HCT116 (cell line): Measurements from ENCODE around the gene MYLK2.

Experiments used
- ATF3 ChIP-seq: IDR thresholded peaks from 2 replicates; pipeline ENCODE4 v1.6.1; 2012
- CBX3 ChIP-seq: IDR thresholded peaks from 2 replicates; pipeline ENCODE4 v1.6.1; 2012; ENCODE audit warnings: low read depth
- CTCF ChIP-seq, 3 experiments: fragments of 200-600 bp in 1 of 3; sonication (generic) in 1 of 3; IDR thresholded peaks in 2 of 3; conservative IDR thresholded peaks in 1 of 3; 2 replicates each; pipeline ENCODE4 v1.5.1; 2012 to 2017; ENCODE audit warnings: low read depth in 2 of 3, low read length in 2 of 3, antibody characterized with exemption in 1 of 3, borderline replicate concordance in 1 of 3, control low read depth in 1 of 3, mild to moderate bottlenecking in 1 of 3, mixed read lengths in 1 of 3, mixed run types in 1 of 3, moderate library complexity in 1 of 3; ENCODE audit not compliant: insufficient read depth in 1 of 3
- ELF1 ChIP-seq: IDR thresholded peaks from 2 replicates; pipeline ENCODE4 v1.6.1; 2012; ENCODE audit warnings: low read depth, borderline replicate concordance
- EZH2 ChIP-seq: fragments of 200-600 bp; sonication (generic); IDR thresholded peaks from 2 replicates; pipeline ENCODE4 v1.6.1; 2017; ENCODE audit warnings: antibody characterized with exemption, mixed run types
- EZH2phosphoT487 ChIP-seq: fragments of 200-600 bp; IDR thresholded peaks from 2 replicates; pipeline ENCODE4 v1.6.1; 2018; ENCODE audit warnings: antibody characterized with exemption, borderline replicate concordance
- POLR2A ChIP-seq: IDR thresholded peaks from 2 replicates; pipeline ENCODE4 v1.7.0; 2011; ENCODE audit warnings: borderline replicate concordance; ENCODE audit not compliant: insufficient read depth, insufficient read length; ENCODE audit errors: extremely low read depth
- POLR2AphosphoS5 ChIP-seq: IDR thresholded peaks from 2 replicates; pipeline ENCODE4 v1.6.1; 2011; ENCODE audit warnings: mild to moderate bottlenecking, low read depth, low read length, moderate library complexity
- RAD21 ChIP-seq: IDR thresholded peaks from 2 replicates; pipeline ENCODE4 v1.6.1; 2012; ENCODE audit warnings: low read depth, mild to moderate bottlenecking
- REST ChIP-seq: IDR thresholded peaks from 2 replicates; pipeline ENCODE4 v1.6.1; 2012; ENCODE audit warnings: low read depth
- SIN3A ChIP-seq: IDR thresholded peaks from 2 replicates; pipeline ENCODE4 v1.6.1; 2012; ENCODE audit warnings: low read depth
- ZBTB33 ChIP-seq: IDR thresholded peaks from 2 replicates; pipeline ENCODE4 v1.6.1; 2011; ENCODE audit warnings: mild to moderate bottlenecking, low read length, moderate library complexity; ENCODE audit not compliant: insufficient replicate concordance; ENCODE audit errors: extremely low read depth
- ZNF274 ChIP-seq: fragments of 200-500 bp; sonication (Bioruptor generic); IDR thresholded peaks from 2 replicates; pipeline ENCODE4 v1.6.1; 2014; ENCODE audit warnings: mild to moderate bottlenecking, low read depth, low read length, inconsistent platforms

GRCh38 chr20:31856516-31856915 is 37.4 kb downstream of the MYLK2 start:
- TF ChIP-seq REST (no peak), EZH2 (no peak), CTCF (IDR thresholded peaks at IDR 0.05 in 2 of 3, conservative IDR thresholded peaks at IDR 0.05 in 1 of 3; ENCODE audit: borderline replicate concordance in 1 of 3, insufficient read depth in 1 of 3, low read depth in 2 of 3, low read length in 2 of 3) (no peak), RAD21 (no peak), ELF1 (no peak), POLR2A (no peak), ATF3 (no peak), ZBTB33 (no peak), POLR2AphosphoS5 (no peak), EZH2phosphoT487 (no peak), CBX3 (no peak), ZNF274 (no peak), SIN3A (no peak)
